HEK293T (cell line): Measurements from ENCODE around the gene ZMIZ1.

Experiments used
- HDGF ChIP-seq: fragments of 450-650 bp; IDR thresholded peaks from 2 replicates; pipeline ENCODE4 v1.6.1; 2017; ENCODE audit warnings: antibody characterized with exemption, borderline replicate concordance
- NFRKB ChIP-seq: fragments of 450-650 bp; IDR thresholded peaks from 2 replicates; pipeline ENCODE4 v1.6.1; 2016; ENCODE audit warnings: mild to moderate bottlenecking, moderate library complexity
- TF ChIP-seq, protein P1 (sequence below): fragments of 450-650 bp; IDR thresholded peaks from 2 replicates; pipeline ENCODE4 v1.6.1; 2016

DNA sequence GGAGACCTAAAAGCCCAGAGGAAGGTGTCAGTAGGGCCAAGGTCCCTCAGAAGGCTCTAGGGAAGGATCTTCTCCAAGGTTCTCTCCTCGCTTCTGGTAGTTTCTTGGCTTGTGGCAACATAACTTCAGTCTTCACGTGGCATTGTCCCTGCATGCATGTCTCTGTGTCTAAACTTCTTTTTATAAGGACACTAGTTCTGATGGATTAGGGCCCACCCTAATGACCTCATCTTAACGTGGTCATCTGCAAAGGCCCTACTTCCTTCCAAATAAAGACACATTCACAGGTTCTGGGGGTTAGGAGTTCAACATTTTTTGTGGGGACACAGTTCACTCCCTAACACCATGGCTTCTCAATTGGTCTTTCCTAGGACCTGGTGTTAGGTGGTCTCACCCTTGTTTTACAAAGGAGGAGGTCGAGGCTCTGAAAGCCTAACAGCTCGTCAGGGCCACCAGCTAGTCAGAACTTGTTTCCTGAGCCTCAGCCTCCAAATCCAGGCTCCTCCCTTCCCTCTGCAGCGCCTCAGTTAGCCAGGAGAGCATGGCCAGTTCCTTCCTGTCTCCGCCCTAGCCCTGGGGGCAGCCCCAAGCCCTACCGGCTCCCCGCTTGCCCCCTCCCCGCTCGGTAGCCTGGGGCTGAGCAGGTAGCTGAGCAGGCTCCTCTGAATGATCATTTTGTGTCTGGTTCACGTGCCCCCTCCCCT lies 168.8 kb downstream of the ZMIZ1 start:
- no peak for TF ChIP-seq NFRKB
- no peak for TF ChIP-seq HDGF
- TF ChIP-seq, protein P1, sequence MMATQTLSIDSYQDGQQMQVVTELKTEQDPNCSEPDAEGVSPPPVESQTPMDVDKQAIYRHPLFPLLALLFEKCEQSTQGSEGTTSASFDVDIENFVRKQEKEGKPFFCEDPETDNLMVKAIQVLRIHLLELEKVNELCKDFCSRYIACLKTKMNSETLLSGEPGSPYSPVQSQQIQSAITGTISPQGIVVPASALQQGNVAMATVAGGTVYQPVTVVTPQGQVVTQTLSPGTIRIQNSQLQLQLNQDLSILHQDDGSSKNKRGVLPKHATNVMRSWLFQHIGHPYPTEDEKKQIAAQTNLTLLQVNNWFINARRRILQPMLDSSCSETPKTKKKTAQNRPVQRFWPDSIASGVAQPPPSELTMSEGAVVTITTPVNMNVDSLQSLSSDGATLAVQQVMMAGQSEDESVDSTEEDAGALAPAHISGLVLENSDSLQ: no peak
